Measurements from ENCODE around the gene LHFPL3. TPM values are rescaled to one million over a fixed set of nuclear protein-coding genes. Genes with fewer than 3 reads are reported as not detected.

The LHFPL3 gene
- total RNA-seq, 1 donor from 2014 or later = 0.30 TPM

DNA sequence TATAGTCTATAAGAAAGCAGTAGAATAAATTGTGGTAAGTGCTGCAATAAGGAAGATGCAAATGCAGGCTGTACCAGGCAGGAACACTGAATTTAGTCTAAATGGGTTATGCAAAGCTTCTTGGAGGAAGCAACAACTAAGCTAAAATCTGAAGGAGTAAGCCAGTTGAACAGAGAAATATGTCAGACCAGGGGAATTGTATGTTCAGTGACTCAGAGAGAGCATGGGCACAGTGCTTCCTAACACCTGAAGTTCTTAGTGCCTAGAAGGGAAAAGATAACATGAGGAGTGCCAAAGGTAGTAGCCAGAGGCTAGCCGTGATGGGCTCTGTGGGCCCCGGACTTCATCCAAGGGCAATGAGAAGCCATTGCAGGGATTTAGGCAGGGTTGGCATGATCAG lies 481.5 kb downstream of the LHFPL3 start:
- Histone ChIP-seq H3K4me2 (no peak overlapping the region), H3F3A (ENCODE audit: low read depth) (no peaks in the 10 kb centered on the region), H3K27me3 (no peaks in the 10 kb centered on the region), H3K36me3 (no peaks in the 10 kb centered on the region), H3K9me3 (ENCODE audit: low read depth) (no peaks in the 10 kb centered on the region), H3K4me3 (no peak overlapping the region), H3K9ac (no peak overlapping the region), H2AFZ (replicated peaks) (no peak overlapping the region), H4K20me1 (ENCODE audit: low read depth) (no peaks in the 10 kb centered on the region), H3K79me2 (ENCODE audit: low read depth) (no peaks in the 10 kb centered on the region), H3K27ac (no peak overlapping the region), H3K4me1 (peaks cover 7% of the 10 kb centered on the region)
- no peak overlapping the region for H3K27ac Mint-ChIP-seq
- peaks cover 10% of the 10 kb centered on the region for H3K4me1 Mint-ChIP-seq
- H3K27me3 Mint-ChIP-seq (ENCODE audit: insufficient read depth, low read depth) = peaks cover 2% of the 10 kb centered on the region
- TF ChIP-seq, protein P1, sequence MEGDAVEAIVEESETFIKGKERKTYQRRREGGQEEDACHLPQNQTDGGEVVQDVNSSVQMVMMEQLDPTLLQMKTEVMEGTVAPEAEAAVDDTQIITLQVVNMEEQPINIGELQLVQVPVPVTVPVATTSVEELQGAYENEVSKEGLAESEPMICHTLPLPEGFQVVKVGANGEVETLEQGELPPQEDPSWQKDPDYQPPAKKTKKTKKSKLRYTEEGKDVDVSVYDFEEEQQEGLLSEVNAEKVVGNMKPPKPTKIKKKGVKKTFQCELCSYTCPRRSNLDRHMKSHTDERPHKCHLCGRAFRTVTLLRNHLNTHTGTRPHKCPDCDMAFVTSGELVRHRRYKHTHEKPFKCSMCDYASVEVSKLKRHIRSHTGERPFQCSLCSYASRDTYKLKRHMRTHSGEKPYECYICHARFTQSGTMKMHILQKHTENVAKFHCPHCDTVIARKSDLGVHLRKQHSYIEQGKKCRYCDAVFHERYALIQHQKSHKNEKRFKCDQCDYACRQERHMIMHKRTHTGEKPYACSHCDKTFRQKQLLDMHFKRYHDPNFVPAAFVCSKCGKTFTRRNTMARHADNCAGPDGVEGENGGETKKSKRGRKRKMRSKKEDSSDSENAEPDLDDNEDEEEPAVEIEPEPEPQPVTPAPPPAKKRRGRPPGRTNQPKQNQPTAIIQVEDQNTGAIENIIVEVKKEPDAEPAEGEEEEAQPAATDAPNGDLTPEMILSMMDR (IDR thresholded peaks at IDR 0.05) = no peak
- TF ChIP-seq EZH2phosphoT487 (IDR thresholded peaks at IDR 0.05) (no peak), EZH2 (IDR thresholded peaks at IDR 0.05) (no peak)
- no peak overlapping the region for H3K4me3 Mint-ChIP-seq
- no peaks in the 10 kb centered on the region for H3K36me3 Mint-ChIP-seq
- H3K9me3 Mint-ChIP-seq = no peaks in the 10 kb centered on the region
- no peak for DNase-seq (ENCODE audit: low spot score)

DNA sequence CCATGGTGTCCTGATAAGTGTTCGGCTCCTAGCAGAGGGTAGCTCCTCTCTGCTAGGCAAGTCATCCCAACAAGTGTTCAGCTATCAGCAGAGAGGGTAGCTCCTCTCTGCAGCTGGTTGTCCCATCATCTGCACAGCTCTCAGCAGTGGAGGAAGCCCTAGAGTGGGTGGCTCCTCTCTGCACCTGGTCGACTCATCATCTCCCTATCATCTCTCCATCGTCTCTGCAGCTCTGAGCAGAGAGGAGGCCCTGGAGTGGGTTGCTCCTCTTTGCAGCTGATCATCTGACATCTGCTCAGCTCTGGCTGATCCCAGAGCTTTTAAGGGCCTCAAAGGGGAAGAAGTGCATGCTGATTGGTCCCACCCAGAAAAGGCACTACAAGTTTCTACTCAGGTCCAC lies 485.7 kb downstream of the LHFPL3 start:
- Mint-ChIP-seq H3K36me3 (no peaks in the 10 kb centered on the region), H3K9me3 (no peaks in the 10 kb centered on the region), H3K4me3 (no peak overlapping the region), H3K27ac (no peak overlapping the region), H3K4me1 (no peaks in the 10 kb centered on the region), H3K27me3 (ENCODE audit: insufficient read depth, low read depth) (peaks cover 2% of the 10 kb centered on the region)
- Histone ChIP-seq H3K4me1 (no peaks in the 10 kb centered on the region), H3K27me3 (no peaks in the 10 kb centered on the region), H3K27ac (no peak overlapping the region), H3K79me2 (ENCODE audit: low read depth) (no peaks in the 10 kb centered on the region), H3K9ac (no peak overlapping the region), H3K9me3 (ENCODE audit: low read depth) (no peaks in the 10 kb centered on the region), H3K4me3 (no peak overlapping the region), H3F3A (ENCODE audit: low read depth) (no peaks in the 10 kb centered on the region), H3K36me3 (no peaks in the 10 kb centered on the region), H3K4me2 (no peak overlapping the region), H2AFZ (replicated peaks) (no peak overlapping the region), H4K20me1 (ENCODE audit: low read depth) (no peaks in the 10 kb centered on the region)
- TF ChIP-seq, protein P1 (IDR thresholded peaks at IDR 0.05) = no peak
- TF ChIP-seq EZH2phosphoT487 (IDR thresholded peaks at IDR 0.05) (no peak), EZH2 (IDR thresholded peaks at IDR 0.05) (no peak)
- no peak for DNase-seq (ENCODE audit: low spot score)

DNA sequence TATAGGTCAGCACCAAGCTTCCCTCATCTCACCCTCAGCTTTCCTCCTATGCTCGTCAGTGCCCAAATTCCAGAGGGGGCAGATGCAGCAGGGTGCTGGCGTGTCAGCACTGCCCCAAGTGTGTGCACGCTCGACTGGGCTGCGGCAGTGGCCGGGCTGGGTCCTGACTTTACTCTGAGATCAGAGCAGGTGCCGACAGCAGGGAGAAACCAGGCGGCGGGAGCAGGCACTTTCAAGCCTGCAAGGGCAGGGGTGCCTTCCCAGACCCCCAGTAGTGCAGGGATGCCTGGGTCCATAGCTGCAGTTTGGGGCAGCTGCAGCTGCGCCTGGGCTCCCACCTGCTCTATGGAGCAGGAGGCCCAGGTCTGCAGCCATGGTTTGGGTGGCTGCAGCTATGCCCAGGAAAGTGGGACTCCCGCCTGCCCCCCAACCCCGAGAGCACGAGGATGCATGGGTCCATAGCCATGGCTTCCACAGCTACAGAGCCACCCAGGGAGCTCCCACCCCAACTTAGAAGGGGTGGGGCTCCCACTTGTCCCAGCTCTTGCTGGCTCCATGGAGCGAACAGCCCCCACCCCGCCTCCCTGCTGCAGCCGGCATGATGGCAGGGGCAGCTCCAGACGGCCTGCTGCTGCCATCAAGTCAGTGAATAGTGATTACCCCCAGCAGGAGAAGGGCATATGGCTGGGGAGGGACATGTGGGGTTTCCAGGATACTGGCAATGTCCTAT lies 486.4 kb downstream of the LHFPL3 start:
- peaks cover 1% of the 10 kb centered on the region for H3K4me1 Mint-ChIP-seq
- no peaks in the 10 kb centered on the region for H3K36me3 ChIP-seq
- H3K4me2 ChIP-seq = no peak overlapping the region
- no peaks in the 10 kb centered on the region for H3K9me3 Mint-ChIP-seq
- no peaks in the 10 kb centered on the region for H3K9me3 ChIP-seq (ENCODE audit: low read depth)
- TF ChIP-seq EZH2 (IDR thresholded peaks at IDR 0.05) (no peak), EZH2phosphoT487 (IDR thresholded peaks at IDR 0.05) (no peak)
- TF ChIP-seq, protein P1 (IDR thresholded peaks at IDR 0.05) = no peak
- H3K79me2 ChIP-seq (ENCODE audit: low read depth) = no peaks in the 10 kb centered on the region
- H3F3A ChIP-seq (ENCODE audit: low read depth) = no peaks in the 10 kb centered on the region
- H3K36me3 Mint-ChIP-seq = no peaks in the 10 kb centered on the region
- H3K9ac ChIP-seq = no peak overlapping the region
- H3K4me3 ChIP-seq = no peak overlapping the region
- no peaks in the 10 kb centered on the region for H4K20me1 ChIP-seq (ENCODE audit: low read depth)
- H3K27me3 ChIP-seq = no peaks in the 10 kb centered on the region
- no peak overlapping the region for H3K27ac ChIP-seq
- no peaks in the 10 kb centered on the region for H3K4me1 ChIP-seq
- H3K4me3 Mint-ChIP-seq = no peak overlapping the region
- no peak for DNase-seq (ENCODE audit: low spot score)
- H3K27me3 Mint-ChIP-seq (ENCODE audit: insufficient read depth, low read depth) = peaks cover 2% of the 10 kb centered on the region
- no peak overlapping the region for H2AFZ ChIP-seq (replicated peaks)
- H3K27ac Mint-ChIP-seq = no peak overlapping the region
